ENCODE results near the gene PTPRN2. TPM values are rescaled to one million over a fixed set of nuclear protein-coding genes. Genes with fewer than 3 reads are reported as not detected.

Gene PTPRN2
- total RNA-seq, 1 experiment from 2014 or later = 1.1 TPM

GRCh38 chr7:158450476-158451124 lies 137.0 kb downstream of the PTPRN2 start:
- in situ Hi-C loops (cut with HindIII; ENCODE audit: low pct_unique_long_range_greater_than_20kb, low sequenced_read_pairs) (no loop called here), intact Hi-C loops (cut with micrococcal nuclease; ENCODE audit: unreplicated experiment) (no loop called here)
- Histone ChIP-seq H3K9me3 (ENCODE audit: control insufficient read depth, insufficient read depth, low read depth, low read length) (no peaks in the 10 kb centered on the region), H3K4me1 (ENCODE audit: control insufficient read depth, insufficient read depth, low read length) (no peaks in the 10 kb centered on the region), H3K36me3 (ENCODE audit: control insufficient read depth, insufficient read depth, low read length) (no peaks in the 10 kb centered on the region), H3K4me3 (ENCODE audit: low read depth in 2 of 2, low read length in 2 of 2) (no peak overlapping the region), H3K27me3 (ENCODE audit: control insufficient read depth, insufficient read depth, low read length) (no peaks in the 10 kb centered on the region), H3K27ac (ENCODE audit: low read length) (no peak overlapping the region)
- BruUV-seq (replicated peaks) = no TSS peak
- ChIA-PET POLR2A (no interaction called here), CTCF (no interaction called here)
- ATAC-seq = no peak
- TF ChIP-seq POLR2AphosphoS5 (IDR thresholded peaks at IDR 0.05; ENCODE audit: low read depth, low read length) = no peak
- no peak for DNase-seq (ENCODE audit: low read depth, low spot score)

DNA sequence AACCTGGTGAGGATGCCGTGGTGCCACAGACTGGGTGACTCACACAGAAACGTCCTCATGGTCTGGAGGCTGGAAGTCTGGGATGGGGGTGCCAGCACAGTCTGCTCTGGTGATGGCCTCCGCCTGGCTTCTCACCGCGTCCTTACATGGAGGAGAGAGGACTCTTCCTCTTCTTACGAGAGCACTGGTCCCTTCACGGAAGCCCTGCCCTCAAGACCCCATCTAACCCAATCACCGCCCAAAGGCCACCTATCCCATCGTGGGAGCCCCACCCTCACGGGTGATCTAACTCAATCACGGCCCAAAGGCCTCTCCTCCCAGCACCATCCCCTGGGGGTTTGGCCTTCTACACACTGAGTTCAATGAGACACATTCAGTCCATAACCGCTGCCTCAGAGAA lies 137.7 kb downstream of the PTPRN2 start:
- Histone ChIP-seq H3K27me3 (ENCODE audit: control insufficient read depth, insufficient read depth, low read length) (no peaks in the 10 kb centered on the region), H3K27ac (ENCODE audit: low read length) (no peak overlapping the region), H3K4me3 (ENCODE audit: low read depth in 2 of 2, low read length in 2 of 2) (no peak overlapping the region), H3K9me3 (ENCODE audit: control insufficient read depth, insufficient read depth, low read depth, low read length) (no peaks in the 10 kb centered on the region), H3K36me3 (ENCODE audit: control insufficient read depth, insufficient read depth, low read length) (no peaks in the 10 kb centered on the region), H3K4me1 (ENCODE audit: control insufficient read depth, insufficient read depth, low read length) (no peaks in the 10 kb centered on the region)
- in situ Hi-C loops (cut with HindIII; ENCODE audit: low pct_unique_long_range_greater_than_20kb, low sequenced_read_pairs) (no loop called here), intact Hi-C loops (cut with micrococcal nuclease; ENCODE audit: unreplicated experiment) (no loop called here)
- ATAC-seq (no peak), DNase-seq (ENCODE audit: low read depth, low spot score) (no peak)
- CTCF ChIA-PET = no interaction called here
- TF ChIP-seq TCF7L2 (IDR thresholded peaks at IDR 0.05; ENCODE audit: low read depth, low read length) = no peak
- no peak for TF ChIP-seq POLR2AphosphoS5 (IDR thresholded peaks at IDR 0.05; ENCODE audit: low read depth, low read length)
- TF ChIP-seq SIN3A (IDR thresholded peaks at IDR 0.05; ENCODE audit: borderline replicate concordance, insufficient read depth, low read depth, low read length) = no peak
- TF ChIP-seq REST (IDR thresholded peaks at IDR 0.05; ENCODE audit: insufficient read depth in 1 of 2, low read depth in 2 of 2, low read length in 1 of 2) = no peak
- TF ChIP-seq CTCF (IDR thresholded peaks at IDR 0.05) = no peak
- POLR2A ChIA-PET = no interaction called here
- BruUV-seq (replicated peaks) = no TSS peak

- Histone ChIP-seq H3K4me1 (ENCODE audit: control insufficient read depth, insufficient read depth, low read length) (no peaks in the 10 kb centered on the region), H3K27me3 (ENCODE audit: control insufficient read depth, insufficient read depth, low read length) (no peaks in the 10 kb centered on the region), H3K27ac (ENCODE audit: low read length) (no peak overlapping the region), H3K9me3 (ENCODE audit: control insufficient read depth, insufficient read depth, low read depth, low read length) (no peaks in the 10 kb centered on the region), H3K36me3 (ENCODE audit: control insufficient read depth, insufficient read depth, low read length) (no peaks in the 10 kb centered on the region), H3K4me3 (ENCODE audit: low read depth in 2 of 2, low read length in 2 of 2) (no peak overlapping the region)
- intact Hi-C loops (cut with micrococcal nuclease; ENCODE audit: unreplicated experiment) = no loop called here
- in situ Hi-C loops (cut with HindIII; ENCODE audit: low pct_unique_long_range_greater_than_20kb, low sequenced_read_pairs) = no loop called here
- POLR2A ChIA-PET = no interaction called here
- BruUV-seq (replicated peaks) = no TSS peak
- no peak for TF ChIP-seq REST (IDR thresholded peaks at IDR 0.05; ENCODE audit: insufficient read depth in 1 of 2, low read depth in 2 of 2, low read length in 1 of 2)
- no peak for TF ChIP-seq SIN3A (IDR thresholded peaks at IDR 0.05; ENCODE audit: borderline replicate concordance, insufficient read depth, low read depth, low read length)
- TF ChIP-seq TCF7L2 (IDR thresholded peaks at IDR 0.05; ENCODE audit: low read depth, low read length) = no peak
- TF ChIP-seq POLR2AphosphoS5 (IDR thresholded peaks at IDR 0.05; ENCODE audit: low read depth, low read length) = no peak
- no peak for TF ChIP-seq CTCF (IDR thresholded peaks at IDR 0.05)
- DNase-seq (ENCODE audit: low read depth, low spot score) (no peak), ATAC-seq (no peak)
- CTCF ChIA-PET = no interaction called here
Observed at GRCh38 chr7:158449266-158449665, 138.4 kb downstream of the PTPRN2 start.
